Measurements from ENCODE around the gene ACER3. TPM values are rescaled to one million over a fixed set of nuclear protein-coding genes. Genes with fewer than 3 reads are reported as not detected.
"Not testable (repeated sequence)": the region's sequence is repeated elsewhere in the genome, so short reads cannot be mapped to it uniquely, and the experiment has no call there.

ACER3 gene
- total RNA-seq, 1 experiment from 2014 or later: 13.9 TPM

- H3K4me3 ChIP-seq: no peak overlapping the region
- H3K27me3 ChIP-seq (replicated peaks): no peaks in the 10 kb centered on the region
Measured at GRCh38 chr11:76947190-76947589, 86.5 kb downstream of the ACER3 start.

GRCh38 chr11:76947800-76948199 is 87.1 kb downstream of the ACER3 start:
- H3K4me3 ChIP-seq: no peak overlapping the region
- H3K36me3 ChIP-seq: no peaks in the 10 kb centered on the region
- H3K9me3 ChIP-seq (replicated peaks): no peaks in the 10 kb centered on the region
- H3K27ac ChIP-seq: no peak overlapping the region
- H3K4me1 ChIP-seq (replicated peaks): no peaks in the 10 kb centered on the region
- no peak for DNase-seq (ENCODE audit: low read depth in 1 of 2, low spot score in 2 of 2)
- no peaks in the 10 kb centered on the region for H3K27me3 ChIP-seq (replicated peaks)

More at GRCh38 chr11:76947190-76947589, 86.5 kb downstream of the ACER3 start:
- H3K27ac ChIP-seq: no peak overlapping the region
- no peak for DNase-seq (ENCODE audit: low read depth in 1 of 2, low spot score in 2 of 2)
- H3K36me3 ChIP-seq: no peaks in the 10 kb centered on the region
- H3K9me3 ChIP-seq (replicated peaks): no peaks in the 10 kb centered on the region
- no peaks in the 10 kb centered on the region for H3K4me1 ChIP-seq (replicated peaks)

- H3K27me3 ChIP-seq (replicated peaks): no peaks in the 10 kb centered on the region
- H3K9me3 ChIP-seq (replicated peaks): no peaks in the 10 kb centered on the region
- no peaks in the 10 kb centered on the region for H3K4me1 ChIP-seq (replicated peaks)
- H3K36me3 ChIP-seq: no peaks in the 10 kb centered on the region
- H3K4me3 ChIP-seq: no peak overlapping the region
- no peak for DNase-seq (ENCODE audit: low read depth in 1 of 2, low spot score in 2 of 2)
- no peak overlapping the region for H3K27ac ChIP-seq
Measured at GRCh38 chr11:76955459-76956114, 94.9 kb downstream of the ACER3 start.

GRCh38 chr11:76962583-76963416 is 102.1 kb downstream of the ACER3 start:
- H3K36me3 ChIP-seq: no peaks in the 10 kb centered on the region
- H3K27me3 ChIP-seq (replicated peaks): no peaks in the 10 kb centered on the region
- no peak for DNase-seq (ENCODE audit: low read depth in 1 of 2, low spot score in 2 of 2)
- H3K27ac ChIP-seq: no peak overlapping the region
- H3K4me3 ChIP-seq: no peak overlapping the region
- no peaks in the 10 kb centered on the region for H3K4me1 ChIP-seq (replicated peaks)
- H3K9me3 ChIP-seq (replicated peaks): no peaks in the 10 kb centered on the region

GRCh38 chr11:76963417-76964168 is 102.9 kb downstream of the ACER3 start:
- H3K4me3 ChIP-seq; H3K4me1 ChIP-seq (replicated peaks); H3K36me3 ChIP-seq; H3K9me3 ChIP-seq (replicated peaks); H3K27me3 ChIP-seq (replicated peaks); DNase-seq (ENCODE audit: low read depth in 1 of 2, low spot score in 2 of 2); H3K27ac ChIP-seq: not testable (repeated sequence)

- Histone ChIP-seq H3K27me3 (replicated peaks) (no peaks in the 10 kb centered on the region), H3K4me1 (replicated peaks) (no peaks in the 10 kb centered on the region), H3K4me3 (no peak overlapping the region), H3K9me3 (replicated peaks) (no peaks in the 10 kb centered on the region), H3K36me3 (no peaks in the 10 kb centered on the region), H3K27ac (no peak overlapping the region)
- DNase-seq (ENCODE audit: low read depth in 1 of 2, low spot score in 2 of 2): no peak
Measured at GRCh38 chr11:76972051-76972450, 111.3 kb downstream of the ACER3 start.

GRCh38 chr11:76974179-76974891 is 113.6 kb downstream of the ACER3 start:
- H3K9me3 ChIP-seq (replicated peaks): no peaks in the 10 kb centered on the region
- no peaks in the 10 kb centered on the region for H3K36me3 ChIP-seq
- H3K27me3 ChIP-seq (replicated peaks): no peaks in the 10 kb centered on the region
- H3K4me3 ChIP-seq: no peak overlapping the region
- H3K27ac ChIP-seq: no peak overlapping the region
- no peaks in the 10 kb centered on the region for H3K4me1 ChIP-seq (replicated peaks)
- no peak for DNase-seq (ENCODE audit: low read depth in 1 of 2, low spot score in 2 of 2)

GRCh38 chr11:76975513-76975912 is 114.8 kb downstream of the ACER3 start:
- Histone ChIP-seq H3K27ac (no peak overlapping the region), H3K27me3 (replicated peaks) (no peaks in the 10 kb centered on the region), H3K4me1 (replicated peaks) (no peaks in the 10 kb centered on the region), H3K36me3 (no peaks in the 10 kb centered on the region), H3K4me3 (no peak overlapping the region), H3K9me3 (replicated peaks) (no peaks in the 10 kb centered on the region)
- no peak for DNase-seq (ENCODE audit: low read depth in 1 of 2, low spot score in 2 of 2)

GRCh38 chr11:76977791-76978190 is 117.1 kb downstream of the ACER3 start:
- no peaks in the 10 kb centered on the region for H3K27me3 ChIP-seq (replicated peaks)
- no peaks in the 10 kb centered on the region for H3K9me3 ChIP-seq (replicated peaks)
- H3K27ac ChIP-seq: no peak overlapping the region
- H3K4me3 ChIP-seq: no peak overlapping the region
- no peaks in the 10 kb centered on the region for H3K36me3 ChIP-seq
- no peaks in the 10 kb centered on the region for H3K4me1 ChIP-seq (replicated peaks)
- DNase-seq (ENCODE audit: low read depth in 1 of 2, low spot score in 2 of 2): no peak

- no peak overlapping the region for H3K27ac ChIP-seq
- H3K9me3 ChIP-seq (replicated peaks): no peaks in the 10 kb centered on the region
- no peak for DNase-seq (ENCODE audit: low read depth in 1 of 2, low spot score in 2 of 2)
- no peaks in the 10 kb centered on the region for H3K27me3 ChIP-seq (replicated peaks)
- H3K36me3 ChIP-seq: no peaks in the 10 kb centered on the region
- H3K4me1 ChIP-seq (replicated peaks): no peaks in the 10 kb centered on the region
- H3K4me3 ChIP-seq: no peak overlapping the region
Measured at GRCh38 chr11:76978239-76978638, 117.5 kb downstream of the ACER3 start.

- no peaks in the 10 kb centered on the region for H3K9me3 ChIP-seq (replicated peaks)
- no peak for DNase-seq (ENCODE audit: low read depth in 1 of 2, low spot score in 2 of 2)
- H3K4me3 ChIP-seq: no peak overlapping the region
- no peak overlapping the region for H3K27ac ChIP-seq
- H3K27me3 ChIP-seq (replicated peaks): no peaks in the 10 kb centered on the region
- H3K36me3 ChIP-seq: no peaks in the 10 kb centered on the region
- H3K4me1 ChIP-seq (replicated peaks): no peaks in the 10 kb centered on the region
Measured at GRCh38 chr11:76978818-76979217, 118.1 kb downstream of the ACER3 start.

- Histone ChIP-seq H3K36me3 (no peaks in the 10 kb centered on the region), H3K27me3 (replicated peaks) (no peaks in the 10 kb centered on the region), H3K4me1 (replicated peaks) (no peaks in the 10 kb centered on the region), H3K27ac (no peak overlapping the region), H3K4me3 (no peak overlapping the region), H3K9me3 (replicated peaks) (no peaks in the 10 kb centered on the region)
- DNase-seq (ENCODE audit: low read depth in 1 of 2, low spot score in 2 of 2): no peak
Measured at GRCh38 chr11:76980196-76980595, 119.5 kb downstream of the ACER3 start.

- H3K27me3 ChIP-seq (replicated peaks): no peaks in the 10 kb centered on the region
- H3K27ac ChIP-seq: no peak overlapping the region
- no peaks in the 10 kb centered on the region for H3K4me1 ChIP-seq (replicated peaks)
- no peak for DNase-seq (ENCODE audit: low read depth in 1 of 2, low spot score in 2 of 2)
- H3K9me3 ChIP-seq (replicated peaks): no peaks in the 10 kb centered on the region
- no peak overlapping the region for H3K4me3 ChIP-seq
- no peaks in the 10 kb centered on the region for H3K36me3 ChIP-seq
Measured at GRCh38 chr11:76984743-76985142, 124.0 kb downstream of the ACER3 start.

Measured in SJSA1 (cell line).